Neural cell (in vitro differentiated cells): Measurements from ENCODE around the gene MAJIN.

Experiments
- CTCF ChIP-seq: fragments of 450-650 bp; IDR thresholded peaks from 2 replicates; pipeline ENCODE4 v1.5.1; 2014; ENCODE audit warnings: antibody characterized with exemption, mild to moderate bottlenecking, moderate library complexity; ENCODE audit not compliant: poor library complexity, severe bottlenecking
- EP300 ChIP-seq: fragments of 450-650 bp; conservative IDR thresholded peaks from 2 replicates; pipeline ENCODE4 v1.6.1; 2014; ENCODE audit warnings: antibody characterized with exemption, mild to moderate bottlenecking, moderate library complexity; ENCODE audit not compliant: poor library complexity, severe bottlenecking
- EZH2 ChIP-seq: fragments of 200-600, 300-800 bp; shearing (Covaris generic), sonication (generic); IDR thresholded peaks from 2 replicates; pipeline ENCODE4 v1.6.1; 2014; ENCODE audit warnings: antibody characterized with exemption, low read length, borderline replicate concordance, mild to moderate bottlenecking; ENCODE audit not compliant: insufficient read depth, poor library complexity, severe bottlenecking
- MXI1 ChIP-seq: fragments of 450-650 bp; conservative IDR thresholded peaks from 2 replicates; pipeline ENCODE4 v1.6.1; 2014; ENCODE audit warnings: antibody characterized with exemption, mild to moderate bottlenecking; ENCODE audit not compliant: poor library complexity, severe bottlenecking
- POLR2AphosphoS5 ChIP-seq: IDR thresholded peaks from 2 replicates; pipeline ENCODE4 v1.6.1; 2012
- REST ChIP-seq: IDR thresholded peaks from 2 replicates; pipeline ENCODE4 v1.6.1; 2012; ENCODE audit warnings: borderline replicate concordance
- SMC3 ChIP-seq: fragments of 450-650 bp; conservative IDR thresholded peaks from 2 replicates; pipeline ENCODE4 v1.6.1; 2014; ENCODE audit warnings: antibody characterized with exemption, mild to moderate bottlenecking, moderate library complexity; ENCODE audit not compliant: poor library complexity

GRCh38 chr11:64921384-64921783, 50.5 kb downstream of the MAJIN start:
- no peak for TF ChIP-seq MXI1
- no peak for TF ChIP-seq EZH2
- TF ChIP-seq CTCF, result no peak
- TF ChIP-seq EP300, result no peak
- no peak for TF ChIP-seq SMC3
- TF ChIP-seq REST, result no peak
- no peak for TF ChIP-seq POLR2AphosphoS5
